A549 (cell line): ENCODE data around the gene PDGFD. TPM values are rescaled to one million over a fixed set of nuclear protein-coding genes. Genes with fewer than 3 reads are reported as not detected.
A peak's percentile ranks its signal among the peaks of the same experiment; 100 is the strongest.

Experiments
- ATAC-seq, 2 experiments: fragments of 200-7000 bp in 1 of 2; fragments of >200 bp in 1 of 2; cut with Nextera tagmentation in 1 of 2; cut with Tn5 transposase in 1 of 2; 3 replicates each; pipeline versions ENCODE4 v1.8.0 to v1.9.1; 2018 to 2020; ENCODE audit warnings: mild to moderate bottlenecking in 1 of 2, moderate library complexity in 1 of 2
- CTCF ChIA-PET: fragments of 300-600 bp; sonication (Branson Sonifier 250); formaldehyde crosslinking; extraction: SDS; loops from one replicate; lab custom pipeline; 2021; ENCODE audit warnings: antibody characterized with exemption, inconsistent platforms; lab: Yijun Ruan, JAX
- POLR2A ChIA-PET: fragments of 350-600 bp; formaldehyde crosslinking; extraction: SDS; loops from one replicate; lab custom pipeline; 2021; ENCODE audit warnings: antibody characterized with exemption, inconsistent platforms; lab: Yijun Ruan, JAX
- DNase-seq, 2 experiments: peaks; one replicate each; pipeline versions ENCODE4 v3.0.0 to v3.0.0-alpha.2; 2011 to 2016; ENCODE audit warnings: low read depth in 1 of 2, low spot score in 1 of 2
- FAIRE-seq: peaks from 2 replicates; lab custom pipeline; 2011; peaks lifted over from hg19 to GRCh38; lab: Jason Lieb, UNC
- H3K27ac ChIP-seq, 2 experiments: fragments of >200 bp; sonication (Bioruptor Twin); formaldehyde crosslinking; 3 replicates each; pipeline ENCODE4 v1.5.1; 2016 to 2017
- H3K4me1 ChIP-seq: fragments of >200 bp; sonication (Bioruptor Twin); formaldehyde crosslinking; 3 replicates; pipeline ENCODE4 v1.6.1; 2016
- H3K4me2 ChIP-seq: fragments of >200 bp; sonication (Bioruptor Twin); formaldehyde crosslinking; 3 replicates; pipeline ENCODE4 v1.6.1; 2016
- H3K4me3 ChIP-seq: fragments of >200 bp; sonication (Bioruptor Twin); formaldehyde crosslinking; 3 replicates; pipeline ENCODE4 v1.5.1; 2016
- H3K9me3 ChIP-seq: fragments of >200 bp; sonication (Bioruptor Twin); formaldehyde crosslinking; 3 replicates; pipeline ENCODE4 v1.6.1; 2016
- BHLHE40 ChIP-seq: IDR thresholded peaks from 2 replicates; pipeline ENCODE4 v1.6.1; 2012; ENCODE audit warnings: low read depth, low read length, inconsistent platforms
- CBX2 ChIP-seq: fragments of 200-600 bp; sonication (generic); IDR thresholded peaks from 2 replicates; pipeline ENCODE4 v1.6.1; 2016; ENCODE audit warnings: low read depth, mild to moderate bottlenecking, borderline replicate concordance
- CBX8 ChIP-seq: fragments of 200-600 bp; sonication (generic); IDR thresholded peaks from 2 replicates; pipeline ENCODE4 v1.6.1; 2016
- CEBPB ChIP-seq, 2 experiments: fragments of >200 bp in 1 of 2; sonication (Bioruptor Twin) in 1 of 2; formaldehyde crosslinking in 1 of 2; IDR thresholded peaks; 2 replicates each; pipeline ENCODE4 v1.6.1; 2012 to 2016
- CHD2 ChIP-seq: fragments of 150-350 bp; IDR thresholded peaks from 2 replicates; pipeline ENCODE4 v1.6.1; 2014; ENCODE audit warnings: low read length; ENCODE audit not compliant: partially characterized antibody
- CTCF ChIP-seq: fragments of >200 bp; sonication (Bioruptor Twin); formaldehyde crosslinking; IDR thresholded peaks from 3 replicates; pipeline ENCODE4 v1.5.1; 2016
- ESRRA ChIP-seq: fragments of 150-350 bp; IDR thresholded peaks from 2 replicates; pipeline ENCODE4 v1.6.1; 2014; ENCODE audit warnings: mild to moderate bottlenecking, low read length, borderline replicate concordance
- FOSL2 ChIP-seq, 2 experiments: fragments of 450-650 bp in 1 of 2; fragments of >200 bp in 1 of 2; sonication (Bioruptor Twin) in 1 of 2; formaldehyde crosslinking; IDR thresholded peaks; 2 replicates each; pipeline versions ENCODE4 v1.5.0 to v1.6.1; 2016 to 2020; ENCODE audit warnings: mild to moderate bottlenecking in 1 of 2, moderate library complexity in 1 of 2
- GATA3 ChIP-seq: IDR thresholded peaks from 2 replicates; pipeline ENCODE4 v1.6.1; 2012; ENCODE audit warnings: borderline replicate concordance
- HES2 ChIP-seq: fragments of >200 bp; sonication (Bioruptor Twin); formaldehyde crosslinking; IDR thresholded peaks from 2 replicates; pipeline ENCODE4 v1.6.1; 2016
- HOXB13 ChIP-seq: fragments of 250-450 bp; sonication (Bioruptor Pico); IDR thresholded peaks from 2 replicates; pipeline ENCODE4 v1.5.0; 2020; ENCODE audit warnings: low read depth, mild to moderate bottlenecking, moderate library complexity
- KDM5A ChIP-seq: fragments of 200-600 bp; sonication (generic); IDR thresholded peaks from 2 replicates; pipeline ENCODE4 v1.6.1; 2016; ENCODE audit warnings: antibody characterized with exemption, mild to moderate bottlenecking
- NFE2L2 ChIP-seq: fragments of 150-350 bp; conservative IDR thresholded peaks from 2 replicates; pipeline ENCODE4 v1.6.1; 2014; ENCODE audit warnings: low read length
- NPAS2 ChIP-seq: fragments of 250-450 bp; sonication (Bioruptor Pico); IDR thresholded peaks from 2 replicates; pipeline ENCODE4 v1.8.0; 2022; ENCODE audit warnings: mild to moderate bottlenecking, moderate library complexity, borderline replicate concordance
- PHF8 ChIP-seq: fragments of 200-600 bp; sonication (generic); IDR thresholded peaks from 2 replicates; pipeline ENCODE4 v1.6.1; 2016; ENCODE audit warnings: low read depth, mild to moderate bottlenecking, antibody characterized with exemption, moderate library complexity, borderline replicate concordance
- POLR2A ChIP-seq: IDR thresholded peaks from 2 replicates; pipeline ENCODE4 v1.6.1; 2012; ENCODE audit warnings: mild to moderate bottlenecking, low read length
- RARB ChIP-seq: fragments of 250-450 bp; sonication (Bioruptor Pico); IDR thresholded peaks from 2 replicates; pipeline ENCODE4 v1.8.0; 2021; ENCODE audit warnings: mild to moderate bottlenecking, moderate library complexity
- SREBF2 ChIP-seq: fragments of 450-650 bp; IDR thresholded peaks from 2 replicates; pipeline ENCODE4 v1.6.1; 2014; ENCODE audit warnings: mild to moderate bottlenecking, moderate library complexity
- TP53 ChIP-seq: fragments of 250-450 bp; sonication (Bioruptor Pico); IDR thresholded peaks from 2 replicates; pipeline ENCODE4 v1.5.0; 2021; ENCODE audit warnings: mild to moderate bottlenecking, moderate library complexity
- ZC3H11A ChIP-seq: fragments of 450-650 bp; IDR thresholded peaks from 2 replicates; pipeline ENCODE4 v1.6.1; 2014; ENCODE audit warnings: antibody characterized with exemption, mild to moderate bottlenecking
- ZFP36 ChIP-seq: fragments of 450-650 bp; IDR thresholded peaks from 2 replicates; pipeline ENCODE4 v1.6.1; 2014; ENCODE audit warnings: borderline replicate concordance; ENCODE audit not compliant: partially characterized antibody
- ZSCAN20 ChIP-seq: fragments of 250-450 bp; sonication (Bioruptor Pico); IDR thresholded peaks from 2 replicates; pipeline ENCODE4 v1.8.0; 2022; ENCODE audit warnings: mild to moderate bottlenecking, moderate library complexity
- WGBS: methylation state at CpG from one replicate; pipeline ENCODE4 v1.1.6; 2017; ENCODE audit errors: missing lambda C conversion rate; 5-methylcytosine and 5-hydroxymethylcytosine counted together
- polyA plus RNA-seq, 4 experiments: library from polyadenylated mRNA; depleted of rRNA in 3 of 4; stranded (reverse); fragments of >200 nt; fragmentation: RNase III in 1 of 4; extraction: RNeasy Plus Mini Kit Qiagen cat#74134 plus additional on column Dnase treatment in 1 of 4; gene quantifications; 2 replicates in 3 of 4; 3 replicates in 1 of 4; pipeline ENCODE4 v1.2.3, GENCODE V29; 2011 to 2017
- TF ChIP-seq, protein P1 (sequence below): IDR thresholded peaks from 2 replicates; pipeline ENCODE4 v1.6.1; 2012; ENCODE audit warnings: low read depth, borderline replicate concordance
- TF ChIP-seq, protein P2 (sequence below): IDR thresholded peaks from 2 replicates; pipeline ENCODE4 v1.6.1; 2012

The PDGFD gene
- polyA plus RNA-seq, 2 of the 4 experiments (the other 2 are of a cell fraction): 11.1 to 29.7 TPM

GRCh38 chr11:104164028-104164520 lies at the start of gene PDGFD (continued):
- TF ChIP-seq PHF8 (peak; percentile 2; the same call in 1 of the 2 replicates), BHLHE40 (no peak)
- TF ChIP-seq, protein P1, sequence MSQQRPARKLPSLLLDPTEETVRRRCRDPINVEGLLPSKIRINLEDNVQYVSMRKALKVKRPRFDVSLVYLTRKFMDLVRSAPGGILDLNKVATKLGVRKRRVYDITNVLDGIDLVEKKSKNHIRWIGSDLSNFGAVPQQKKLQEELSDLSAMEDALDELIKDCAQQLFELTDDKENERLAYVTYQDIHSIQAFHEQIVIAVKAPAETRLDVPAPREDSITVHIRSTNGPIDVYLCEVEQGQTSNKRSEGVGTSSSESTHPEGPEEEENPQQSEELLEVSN: peak; percentile 46; the same call in 1 of the 2 replicates

DNA sequence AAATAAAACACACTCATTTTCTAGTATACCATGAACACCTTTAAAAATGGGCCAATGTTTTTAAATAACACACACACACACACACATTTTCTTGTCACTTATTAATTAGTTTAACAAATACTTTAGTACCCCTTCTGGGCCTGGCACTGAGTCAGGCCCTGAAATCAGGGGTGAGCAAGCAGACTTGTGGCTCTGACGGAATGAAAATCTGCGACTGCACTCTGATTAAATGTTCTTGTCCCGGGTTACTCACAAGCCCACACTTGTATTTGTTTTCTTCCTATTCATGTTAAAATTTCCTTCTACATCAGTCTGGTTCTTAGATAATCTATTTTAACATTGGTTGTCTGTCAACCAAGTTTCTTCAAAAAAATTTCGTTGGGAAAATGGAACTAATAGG lies 43.0 kb upstream of the PDGFD start:
- no peak for ATAC-seq
- no peak overlapping the region for H3K4me2 ChIP-seq
- POLR2A ChIA-PET: no interaction called here
- no peaks in the 10 kb centered on the region for H3K4me1 ChIP-seq
- 67% methylated on average over 4 of the region's 4 CpGs for WGBS
- H3K9me3 ChIP-seq: 0 out of 3 replicates have a peak, but pooled peaks cover 2% of the 10 kb centered on the region
- CTCF ChIA-PET: no interaction called here
- no peak for DNase-seq
- H3K4me3 ChIP-seq: no peak overlapping the region
- TF ChIP-seq RARB: no peak
- TF ChIP-seq NPAS2: no peak
- TF ChIP-seq SREBF2: no peak
- no peak for TF ChIP-seq ZC3H11A
- no peak overlapping the region for H3K27ac ChIP-seq
- no peak for FAIRE-seq

DNA sequence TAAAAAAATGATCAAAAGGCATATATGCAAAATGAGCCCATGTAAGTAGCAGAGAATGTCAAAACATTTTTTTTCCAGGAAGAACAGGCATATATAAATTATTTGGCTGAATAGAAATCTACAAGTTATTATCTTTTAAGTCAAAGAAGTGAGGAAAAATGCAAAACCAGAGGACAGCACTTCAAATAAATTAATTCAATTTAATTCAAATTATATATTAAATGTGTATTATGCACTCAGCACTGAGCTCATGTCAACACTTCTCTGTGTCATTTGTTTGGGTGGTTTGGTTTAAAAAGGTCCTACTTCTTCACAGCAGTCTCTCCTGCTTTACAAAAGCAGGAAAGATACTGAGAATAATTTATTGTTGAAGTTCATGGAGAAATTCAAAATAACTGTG lies 41.9 kb upstream of the PDGFD start:
- 0 out of 3 replicates have a peak, but pooled peaks cover 2% of the 10 kb centered on the region for H3K9me3 ChIP-seq
- FAIRE-seq (no peak), DNase-seq (no peak)
- CTCF ChIA-PET: no interaction called here
- H3K27ac ChIP-seq: no peak overlapping the region
- H3K4me2 ChIP-seq: no peak overlapping the region
- POLR2A ChIA-PET: no interaction called here
- TF ChIP-seq CHD2: no peak
- no peak for TF ChIP-seq CTCF
- no peak for TF ChIP-seq NFE2L2
- TF ChIP-seq ZSCAN20: no peak
- no peak for TF ChIP-seq ZFP36
- no peak for TF ChIP-seq PHF8
- TF ChIP-seq GATA3: no peak
- TF ChIP-seq SREBF2: no peak
- TF ChIP-seq NPAS2: no peak
- TF ChIP-seq CBX2: no peak
- no peak for TF ChIP-seq CEBPB (IDR thresholded peaks at IDR 0.05)
- no peak for TF ChIP-seq HOXB13 (CRISPR knock-in tag)
- no peak for TF ChIP-seq POLR2A
- TF ChIP-seq, protein P1: no peak
- TF ChIP-seq KDM5A: no peak
- TF ChIP-seq TP53 (CRISPR knock-in tag): no peak
- TF ChIP-seq ESRRA: no peak
- TF ChIP-seq, all 56 proteins: peak for 0
- Histone ChIP-seq H3K4me3 (no peak overlapping the region), H3K4me1 (no peaks in the 10 kb centered on the region)
- ATAC-seq: no peak

GRCh38 chr11:104200688-104201087 lies 36.7 kb upstream of the PDGFD start:
- no peak for ATAC-seq
- Histone ChIP-seq H3K4me3 (no peak overlapping the region), H3K27ac (no peak overlapping the region), H3K4me1 (no peaks in the 10 kb centered on the region), H3K4me2 (no peak overlapping the region), H3K9me3 (no peaks in the 10 kb centered on the region)
- CTCF ChIA-PET: no interaction called here
- POLR2A ChIA-PET: no interaction called here
- DNase-seq: no peak
- TF ChIP-seq SREBF2 (no peak), HES2 (no peak), FOSL2 (IDR thresholded peaks at IDR 0.05) (no peak), FOSL2 (CRISPR knock-in tag; IDR thresholded peaks at IDR 0.05) (no peak), PHF8 (no peak), CBX8 (no peak)
- TF ChIP-seq, protein P2, sequence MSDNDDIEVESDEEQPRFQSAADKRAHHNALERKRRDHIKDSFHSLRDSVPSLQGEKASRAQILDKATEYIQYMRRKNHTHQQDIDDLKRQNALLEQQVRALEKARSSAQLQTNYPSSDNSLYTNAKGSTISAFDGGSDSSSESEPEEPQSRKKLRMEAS: no peak
- TF ChIP-seq, protein P1: no peak
- no peak for FAIRE-seq
